ENCODE results near the gene PSG6.
"Not testable (repeated sequence)": the region's sequence is repeated elsewhere in the genome, so short reads cannot be mapped to it uniquely, and the experiment has no call there.

DNA sequence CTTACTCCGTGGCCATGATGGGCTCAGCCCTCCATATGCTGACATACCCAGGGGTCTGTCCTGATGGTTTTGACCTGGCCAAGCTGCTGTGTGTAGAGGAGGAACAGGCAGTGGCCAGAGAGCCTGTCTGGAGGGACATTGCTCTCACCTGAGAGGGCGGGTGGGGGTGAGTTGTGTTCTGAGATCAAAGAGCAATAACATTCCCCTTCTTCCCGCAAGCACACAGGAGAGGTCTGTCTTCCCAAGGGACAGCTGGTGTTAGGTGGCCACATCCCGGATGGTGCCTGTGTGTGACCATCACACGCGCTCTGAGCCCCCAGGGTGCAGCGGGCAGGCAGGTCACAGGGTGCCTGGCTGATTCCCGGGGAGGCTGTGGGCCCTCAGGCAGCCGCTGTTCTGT is 37.1 kb downstream of the PSG6 start:
- TF ChIP-seq CTCF, POLR2A (IDR thresholded peaks at IDR 0.05): not testable (repeated sequence)

All from thyroid gland (tissue), 4 donors.